H1 (cell line): ENCODE results near the gene SVOPL. TPM values are rescaled to one million over a fixed set of nuclear protein-coding genes. Genes with fewer than 3 reads are reported as not detected.

ENCODE experiments used
- BACH1 ChIP-seq: IDR thresholded peaks from 2 replicates; pipeline ENCODE4 v1.6.1; 2012; ENCODE audit warnings: low read length, improper control_type of control experiment
- SIN3A ChIP-seq, 2 experiments: IDR thresholded peaks in 1 of 2; conservative IDR thresholded peaks in 1 of 2; 2 replicates each; pipeline ENCODE4 v1.6.1; 2011 to 2012; ENCODE audit warnings: low read length in 2 of 2, improper control_type of control experiment in 1 of 2, low read depth in 1 of 2, mild to moderate bottlenecking in 1 of 2
- polyA plus RNA-seq, 7 experiments: library from polyadenylated mRNA; depleted of rRNA in 3 of 7; stranded (reverse) in 5 of 7; unstranded in 2 of 7; fragments of >200 nt in 5 of 7; fragments of 200-250 nt in 2 of 7; gene quantifications; 1 replicate in 5 of 7; 2 replicates in 1 of 7; 4 replicates in 1 of 7; pipeline versions ENCODE4 v1.2.1 to v1.2.3, GENCODE V29; 2011 to 2013; ENCODE audit warnings: missing spikeins in 2 of 7, mixed read lengths in 2 of 7
- total RNA-seq: library from RNA; stranded (reverse); fragmentation: NEBNext Ultra II Directional; extraction: Animal tissue kit (Norgen Biotek cat#: 25700); gene quantifications from 2 replicates; pipeline ENCODE4 v1.2.1, GENCODE V29; 2021

The SVOPL gene
- total and polyA plus RNA-seq, 2 of the 8 experiments (the other 6 are each of a cell fraction or from before 2014, with no cell fraction given) = 1.1 to 1.4 TPM

DNA sequence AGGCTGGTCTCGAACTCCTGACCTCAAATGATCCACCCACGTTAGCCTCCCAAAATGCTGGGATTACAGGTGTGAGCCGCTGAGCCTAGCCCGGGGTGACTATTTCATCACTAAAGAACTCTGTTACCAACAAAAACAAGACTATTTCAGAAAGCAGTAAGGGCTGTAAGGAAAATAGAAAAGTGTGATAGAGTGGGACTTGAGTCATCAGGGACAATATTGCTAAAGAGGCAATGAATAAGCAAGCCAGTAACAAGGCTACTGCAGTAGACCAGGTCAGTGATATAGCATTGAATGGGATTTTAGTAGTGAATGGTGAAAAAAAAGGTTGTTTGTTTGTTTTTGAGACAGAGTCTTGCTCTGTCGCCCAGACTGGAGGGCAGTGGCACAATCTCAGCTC, 51.7 kb downstream of the SVOPL start (continued):
- TF ChIP-seq SIN3A (conservative IDR thresholded peaks at IDR 0.05 in 1 of 2, IDR thresholded peaks at IDR 0.05 in 1 of 2; ENCODE audit: low read depth in 1 of 2, low read length in 2 of 2) (no peak), BACH1 (no peak)
